HCT116 (cell line): ENCODE measurements around the gene CDK16.

Experiments
- EGR1 ChIP-seq: IDR thresholded peaks from 2 replicates; pipeline ENCODE4 v1.6.1; 2012; ENCODE audit warnings: low read depth
- EZH2 ChIP-seq: fragments of 200-600 bp; sonication (generic); IDR thresholded peaks from 2 replicates; pipeline ENCODE4 v1.6.1; 2017; ENCODE audit warnings: antibody characterized with exemption, mixed run types
- POLR2A ChIP-seq: IDR thresholded peaks from 2 replicates; pipeline ENCODE4 v1.7.0; 2011; ENCODE audit warnings: borderline replicate concordance; ENCODE audit not compliant: insufficient read depth, insufficient read length; ENCODE audit errors: extremely low read depth
- YY1 ChIP-seq: IDR thresholded peaks from 2 replicates; pipeline ENCODE4 v1.6.1; 2011; ENCODE audit warnings: low read length, low read depth, moderate library complexity, mild to moderate bottlenecking; ENCODE audit not compliant: insufficient replicate concordance; ENCODE audit errors: extremely low read depth
- TF ChIP-seq, protein P1 (sequence below), 3 experiments: fragments of 200-600 bp in 1 of 3; sonication (generic) in 1 of 3; IDR thresholded peaks in 2 of 3; conservative IDR thresholded peaks in 1 of 3; 2 replicates each; pipeline ENCODE4 v1.5.1; 2012 to 2017; ENCODE audit warnings: low read depth in 2 of 3, low read length in 2 of 3, antibody characterized with exemption in 1 of 3, borderline replicate concordance in 1 of 3, control low read depth in 1 of 3, mild to moderate bottlenecking in 1 of 3, mixed read lengths in 1 of 3, mixed run types in 1 of 3, moderate library complexity in 1 of 3; ENCODE audit not compliant: insufficient read depth in 1 of 3
- TF ChIP-seq, protein P2 (sequence below): IDR thresholded peaks from 2 replicates; pipeline ENCODE4 v1.6.1; 2011; ENCODE audit warnings: mild to moderate bottlenecking, low read length, moderate library complexity; ENCODE audit not compliant: insufficient replicate concordance; ENCODE audit errors: extremely low read depth

DNA sequence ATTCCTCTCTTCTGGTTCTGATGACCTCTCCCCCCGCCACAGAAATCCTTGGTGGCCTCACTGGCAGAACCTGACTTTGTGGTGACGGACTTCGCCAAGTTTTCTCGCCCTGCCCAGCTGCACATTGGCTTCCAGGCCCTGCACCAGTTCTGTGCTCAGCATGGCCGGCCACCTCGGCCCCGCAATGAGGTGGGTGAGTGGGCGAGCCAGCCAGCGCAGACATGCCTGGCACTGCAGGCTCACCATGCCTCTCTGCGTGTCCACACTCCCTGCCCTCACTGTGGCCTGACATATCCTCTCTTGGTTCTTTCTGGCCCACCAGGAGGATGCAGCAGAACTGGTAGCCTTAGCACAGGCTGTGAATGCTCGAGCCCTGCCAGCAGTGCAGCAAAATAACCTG, 16.2 kb upstream of the CDK16 start:
- TF ChIP-seq POLR2A, result no peak
- TF ChIP-seq, protein P1, sequence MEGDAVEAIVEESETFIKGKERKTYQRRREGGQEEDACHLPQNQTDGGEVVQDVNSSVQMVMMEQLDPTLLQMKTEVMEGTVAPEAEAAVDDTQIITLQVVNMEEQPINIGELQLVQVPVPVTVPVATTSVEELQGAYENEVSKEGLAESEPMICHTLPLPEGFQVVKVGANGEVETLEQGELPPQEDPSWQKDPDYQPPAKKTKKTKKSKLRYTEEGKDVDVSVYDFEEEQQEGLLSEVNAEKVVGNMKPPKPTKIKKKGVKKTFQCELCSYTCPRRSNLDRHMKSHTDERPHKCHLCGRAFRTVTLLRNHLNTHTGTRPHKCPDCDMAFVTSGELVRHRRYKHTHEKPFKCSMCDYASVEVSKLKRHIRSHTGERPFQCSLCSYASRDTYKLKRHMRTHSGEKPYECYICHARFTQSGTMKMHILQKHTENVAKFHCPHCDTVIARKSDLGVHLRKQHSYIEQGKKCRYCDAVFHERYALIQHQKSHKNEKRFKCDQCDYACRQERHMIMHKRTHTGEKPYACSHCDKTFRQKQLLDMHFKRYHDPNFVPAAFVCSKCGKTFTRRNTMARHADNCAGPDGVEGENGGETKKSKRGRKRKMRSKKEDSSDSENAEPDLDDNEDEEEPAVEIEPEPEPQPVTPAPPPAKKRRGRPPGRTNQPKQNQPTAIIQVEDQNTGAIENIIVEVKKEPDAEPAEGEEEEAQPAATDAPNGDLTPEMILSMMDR (IDR thresholded peaks at IDR 0.05 in 2 of 3, conservative IDR thresholded peaks at IDR 0.05 in 1 of 3; ENCODE audit: borderline replicate concordance in 1 of 3, insufficient read depth in 1 of 3, low read depth in 2 of 3, low read length in 2 of 3), result no peak
- no peak for TF ChIP-seq EZH2
- TF ChIP-seq YY1, result no peak
- TF ChIP-seq EGR1, result no peak
- TF ChIP-seq, protein P2, sequence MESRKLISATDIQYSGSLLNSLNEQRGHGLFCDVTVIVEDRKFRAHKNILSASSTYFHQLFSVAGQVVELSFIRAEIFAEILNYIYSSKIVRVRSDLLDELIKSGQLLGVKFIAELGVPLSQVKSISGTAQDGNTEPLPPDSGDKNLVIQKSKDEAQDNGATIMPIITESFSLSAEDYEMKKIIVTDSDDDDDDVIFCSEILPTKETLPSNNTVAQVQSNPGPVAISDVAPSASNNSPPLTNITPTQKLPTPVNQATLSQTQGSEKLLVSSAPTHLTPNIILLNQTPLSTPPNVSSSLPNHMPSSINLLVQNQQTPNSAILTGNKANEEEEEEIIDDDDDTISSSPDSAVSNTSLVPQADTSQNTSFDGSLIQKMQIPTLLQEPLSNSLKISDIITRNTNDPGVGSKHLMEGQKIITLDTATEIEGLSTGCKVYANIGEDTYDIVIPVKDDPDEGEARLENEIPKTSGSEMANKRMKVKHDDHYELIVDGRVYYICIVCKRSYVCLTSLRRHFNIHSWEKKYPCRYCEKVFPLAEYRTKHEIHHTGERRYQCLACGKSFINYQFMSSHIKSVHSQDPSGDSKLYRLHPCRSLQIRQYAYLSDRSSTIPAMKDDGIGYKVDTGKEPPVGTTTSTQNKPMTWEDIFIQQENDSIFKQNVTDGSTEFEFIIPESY, result no peak
